ENCODE data around the gene NAALAD2.
A peak's percentile ranks its signal among the peaks of the same experiment; 100 is the strongest.
"Not testable (repeated sequence)": the region's sequence is repeated elsewhere in the genome, so short reads cannot be mapped to it uniquely, and the experiment has no call there.

The NAALAD2 gene

DNA sequence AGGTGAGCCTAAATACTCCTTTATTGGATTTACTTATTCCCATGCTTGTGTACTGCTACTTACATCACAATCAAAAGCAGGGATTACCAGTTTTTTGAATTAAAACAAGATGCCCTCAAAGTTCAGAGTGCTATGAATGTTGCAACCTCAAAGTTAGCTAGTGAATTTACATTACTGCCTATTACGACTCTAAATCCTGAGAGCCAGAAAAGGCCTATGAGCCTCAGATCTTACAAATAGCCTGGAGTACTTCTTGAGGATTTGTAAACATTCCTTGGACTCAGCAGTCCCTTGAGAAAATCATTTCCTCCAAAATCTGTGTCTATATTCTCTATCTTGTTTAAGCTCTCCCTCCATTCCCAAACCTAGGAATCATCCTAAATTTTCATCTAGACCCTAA, 62.9 kb downstream of the NAALAD2 start:
- no peak for DNase-seq

DNA sequence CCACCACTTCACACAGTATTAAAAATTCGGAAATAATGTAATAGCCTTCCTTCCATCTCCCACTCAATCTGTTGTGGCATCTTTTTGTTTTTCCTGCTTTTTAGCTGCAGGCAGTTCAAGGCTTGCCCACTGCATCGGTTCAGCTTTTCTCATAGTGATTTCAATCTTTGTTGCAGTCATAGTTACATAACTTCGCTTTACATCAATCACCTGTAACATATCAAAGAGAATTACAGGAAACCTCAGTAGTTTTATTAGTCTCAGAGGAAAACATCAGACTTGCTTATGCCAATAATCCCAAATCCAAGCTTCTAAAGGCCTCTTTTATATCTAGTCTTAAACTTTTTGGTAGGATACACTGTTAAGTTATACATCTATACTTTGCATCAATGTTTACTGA, 67.9 kb downstream of the NAALAD2 start:
- no peak for DNase-seq

DNA sequence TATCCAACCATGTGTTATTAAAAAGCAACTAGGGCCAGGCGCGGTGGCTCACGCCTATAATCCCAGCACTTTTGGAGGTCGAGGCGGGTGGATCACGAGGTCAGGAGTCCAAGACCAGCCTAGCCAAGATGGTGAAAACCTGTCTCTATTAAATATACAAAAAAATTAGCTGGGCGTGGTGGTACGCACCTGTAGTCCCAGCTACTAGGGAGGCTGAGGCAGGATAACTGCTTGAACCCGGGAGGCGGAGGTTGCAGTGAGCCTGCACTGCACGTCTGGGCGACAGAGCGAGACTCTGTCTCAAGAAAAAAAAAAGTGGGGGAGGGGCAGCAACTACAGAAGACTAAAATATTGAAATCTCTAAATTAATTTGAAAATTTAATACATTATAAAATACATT, 69.9 kb downstream of the NAALAD2 start:
- no peak for DNase-seq

DNA sequence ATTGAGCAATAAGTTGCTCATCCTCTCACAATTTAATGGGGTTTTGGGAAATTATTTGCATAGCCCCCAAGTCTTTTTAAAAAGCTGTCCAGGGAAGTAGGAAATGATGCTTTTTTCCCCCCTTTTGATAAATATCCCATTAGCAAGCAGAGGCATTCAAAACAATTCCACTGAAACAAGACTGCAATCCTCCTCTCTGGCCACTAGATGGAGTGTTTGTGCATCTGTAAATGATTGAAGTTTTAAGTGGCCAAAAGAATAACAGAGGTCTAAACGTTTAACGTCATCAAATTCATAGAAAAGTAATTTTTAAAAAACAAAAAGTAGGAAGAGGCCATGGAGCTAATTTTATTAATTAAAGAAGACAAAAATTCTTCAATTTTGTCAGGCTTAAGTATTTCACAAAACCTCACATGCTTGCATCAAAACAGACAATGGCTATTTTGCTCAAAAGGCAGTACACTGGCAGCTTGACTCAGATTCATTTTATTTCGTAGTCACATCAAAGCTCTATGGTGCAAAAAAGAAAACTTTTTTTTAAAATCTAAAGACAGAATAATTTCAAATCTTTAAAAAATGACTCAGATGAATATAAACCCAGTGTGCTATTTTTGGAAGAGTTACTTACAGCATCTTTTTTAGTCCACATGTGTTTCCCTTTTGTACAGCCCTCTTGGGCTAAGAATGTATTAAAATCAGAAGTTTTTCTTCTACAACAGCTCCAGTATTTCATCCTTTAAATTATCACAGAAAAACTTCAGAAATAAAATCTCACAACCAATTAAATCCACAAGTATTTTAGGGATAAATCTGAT, 70.6 kb downstream of the NAALAD2 start:
- DNase-seq = no peak

DNA sequence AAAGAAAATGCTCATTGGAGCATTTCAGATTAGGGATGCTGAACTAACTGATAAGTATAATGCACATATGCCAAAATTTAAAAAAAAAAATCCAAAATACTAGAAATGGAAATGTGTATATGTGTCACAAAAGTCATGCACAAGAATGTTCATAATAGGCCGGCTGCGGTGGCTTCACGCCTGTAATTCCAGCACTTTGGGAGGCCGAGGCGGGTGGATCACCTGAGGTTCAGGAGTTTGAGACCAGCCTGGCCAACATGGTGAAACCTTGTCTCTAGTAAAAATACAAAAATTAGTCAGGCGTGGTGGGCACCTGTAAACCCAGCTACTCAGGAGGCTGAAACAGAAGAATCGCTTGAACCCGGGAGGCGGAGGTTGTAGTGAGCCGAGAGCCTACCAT, 73.5 kb downstream of the NAALAD2 start:
- DNase-seq = not testable (repeated sequence)

DNA sequence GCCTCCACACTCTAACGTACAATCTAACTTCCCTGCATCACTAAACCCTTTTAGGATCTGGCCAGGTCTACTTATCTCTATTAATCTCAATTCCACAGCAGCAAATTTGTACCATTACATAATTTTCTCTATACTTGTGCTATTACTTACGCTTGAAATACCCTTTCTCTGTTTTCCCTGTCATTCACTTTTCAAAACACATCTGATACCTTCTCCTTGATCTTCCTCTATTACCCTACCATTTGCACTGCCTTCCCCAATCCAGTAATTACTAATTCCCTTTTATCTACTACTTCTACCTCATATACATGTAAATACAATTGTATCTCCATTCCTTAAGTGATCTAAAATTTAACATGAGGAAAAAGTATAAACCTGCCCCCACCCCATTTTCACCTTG, 74.4 kb downstream of the NAALAD2 start:
- no peak for DNase-seq

DNA sequence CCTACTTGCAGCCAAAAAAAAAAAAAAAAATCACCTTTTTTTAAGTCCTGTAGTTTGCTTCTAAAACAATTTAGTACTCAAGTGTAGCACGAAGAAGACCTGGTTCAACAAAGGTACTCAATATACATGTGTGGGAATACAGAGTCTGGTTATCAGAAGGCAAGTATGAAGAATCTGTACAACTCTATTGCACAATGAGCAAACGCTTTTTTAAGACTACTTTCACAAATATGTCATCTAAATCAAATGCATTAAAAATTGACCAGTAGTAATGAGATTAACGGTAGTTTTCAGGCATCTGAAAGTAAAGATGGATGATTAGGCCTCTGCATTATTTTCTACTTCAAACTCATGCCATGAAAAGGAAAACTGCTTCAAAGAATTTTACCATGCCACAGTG, 78.9 kb downstream of the NAALAD2 start:
- DNase-seq = no peak

DNA sequence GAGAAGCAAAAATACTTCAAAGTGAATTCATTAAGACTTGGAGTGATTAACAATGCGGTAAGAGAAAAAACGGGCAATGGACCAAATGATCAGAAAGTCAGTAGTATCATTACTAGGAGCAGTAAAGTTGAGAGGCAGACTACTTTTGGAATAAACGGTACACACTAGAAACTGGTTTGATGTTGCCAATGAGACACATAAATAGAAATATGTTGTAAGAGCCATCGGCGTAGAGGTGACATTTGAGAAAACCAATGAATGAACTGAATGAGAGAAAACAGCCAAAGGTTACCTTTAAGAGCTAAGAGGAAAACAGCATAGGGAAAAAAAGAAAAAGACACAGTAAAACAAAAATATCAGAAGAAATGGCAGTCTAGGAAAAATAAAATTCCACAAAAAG, 82.1 kb downstream of the NAALAD2 start:
- DNase-seq = no peak

DNA sequence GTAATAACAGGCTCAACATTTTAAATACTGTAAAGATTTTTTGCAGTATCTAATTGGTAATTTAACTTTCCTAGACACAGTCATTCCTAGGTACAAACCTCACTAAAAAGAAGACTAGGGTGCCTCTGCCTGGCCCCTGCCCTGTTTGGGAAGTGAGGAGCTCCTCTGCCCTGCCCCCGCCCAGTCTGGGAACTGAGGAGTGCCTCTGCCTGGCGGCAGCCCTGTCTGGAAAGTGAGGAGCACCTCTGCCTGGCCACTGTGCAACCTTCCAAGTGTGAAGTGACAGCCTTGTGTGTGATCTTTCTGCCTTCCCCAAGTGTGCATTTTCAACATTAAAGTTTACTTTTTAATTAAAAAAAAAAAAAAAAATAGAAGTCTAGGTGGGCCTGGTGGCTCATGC, 84.1 kb downstream of the NAALAD2 start:
- DNase-seq = no peak

DNA sequence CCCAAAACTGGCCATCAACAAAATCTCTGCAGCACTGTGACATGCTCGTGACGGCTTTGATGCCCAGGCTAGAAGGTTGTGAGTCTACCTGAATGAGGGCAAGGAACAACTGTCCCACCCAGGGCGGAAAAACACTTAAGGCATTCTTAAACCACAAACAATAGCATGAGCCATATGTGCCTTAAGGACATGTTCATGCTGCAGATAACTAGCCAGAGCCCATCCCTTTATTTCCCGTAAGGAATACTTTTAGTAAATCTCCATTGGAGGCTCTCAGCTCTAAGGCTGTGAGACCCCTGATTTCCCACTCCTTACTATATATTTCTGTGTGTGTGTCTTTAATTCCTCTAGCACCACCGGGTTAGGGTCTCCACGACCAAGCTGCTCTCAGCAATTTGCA, 85.0 kb downstream of the NAALAD2 start:
- no peak for DNase-seq

DNA sequence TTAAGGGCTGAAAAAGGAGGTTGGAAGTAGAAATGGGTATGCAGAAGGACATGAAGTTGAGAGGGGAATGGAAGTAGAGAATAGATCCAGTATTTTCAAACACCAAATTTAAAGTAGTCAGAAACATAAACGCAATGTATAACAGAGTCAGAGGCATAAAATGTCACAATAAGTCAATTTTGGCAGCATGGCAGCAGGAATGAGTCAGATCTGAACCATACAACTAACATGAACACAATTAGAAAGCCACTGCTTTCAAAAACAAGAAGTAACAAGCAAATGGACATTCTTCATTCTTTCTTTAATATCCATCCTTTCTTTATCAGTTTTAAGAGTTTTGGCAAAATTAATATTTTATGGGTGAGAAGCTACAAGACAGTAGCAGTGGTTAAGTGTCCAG, 85.9 kb downstream of the NAALAD2 start:
- no peak for DNase-seq

DNA sequence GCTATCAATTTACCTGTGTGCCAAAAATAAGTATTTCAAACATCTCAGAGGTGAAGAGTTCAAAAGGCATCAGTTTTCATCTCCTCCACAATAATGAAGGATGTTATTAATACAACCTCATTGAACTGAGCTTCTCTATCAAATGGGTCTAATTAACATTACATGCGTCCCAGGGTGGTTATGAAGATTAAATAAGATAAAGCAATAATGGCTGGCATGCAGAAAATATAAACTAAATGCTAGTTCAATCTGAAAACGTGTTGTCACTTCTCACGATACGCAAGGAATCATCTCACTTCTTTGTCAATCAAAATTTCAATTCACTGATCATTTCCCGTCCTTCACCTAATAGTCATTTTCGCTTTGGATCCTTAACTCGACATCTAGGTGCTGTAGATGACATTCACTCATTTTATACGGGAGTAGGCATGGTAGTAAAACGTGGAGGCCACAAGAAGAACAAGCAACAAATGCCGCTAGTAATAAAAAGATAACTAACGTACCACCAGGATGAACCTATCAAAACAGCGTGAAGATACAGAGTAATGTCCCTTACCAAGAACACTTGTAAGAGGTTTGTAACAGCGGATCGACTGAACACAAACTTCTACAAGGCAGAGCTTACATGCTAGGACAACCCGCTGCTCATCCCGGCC, 87.5 kb downstream of the NAALAD2 start:
- no peak for DNase-seq

DNA sequence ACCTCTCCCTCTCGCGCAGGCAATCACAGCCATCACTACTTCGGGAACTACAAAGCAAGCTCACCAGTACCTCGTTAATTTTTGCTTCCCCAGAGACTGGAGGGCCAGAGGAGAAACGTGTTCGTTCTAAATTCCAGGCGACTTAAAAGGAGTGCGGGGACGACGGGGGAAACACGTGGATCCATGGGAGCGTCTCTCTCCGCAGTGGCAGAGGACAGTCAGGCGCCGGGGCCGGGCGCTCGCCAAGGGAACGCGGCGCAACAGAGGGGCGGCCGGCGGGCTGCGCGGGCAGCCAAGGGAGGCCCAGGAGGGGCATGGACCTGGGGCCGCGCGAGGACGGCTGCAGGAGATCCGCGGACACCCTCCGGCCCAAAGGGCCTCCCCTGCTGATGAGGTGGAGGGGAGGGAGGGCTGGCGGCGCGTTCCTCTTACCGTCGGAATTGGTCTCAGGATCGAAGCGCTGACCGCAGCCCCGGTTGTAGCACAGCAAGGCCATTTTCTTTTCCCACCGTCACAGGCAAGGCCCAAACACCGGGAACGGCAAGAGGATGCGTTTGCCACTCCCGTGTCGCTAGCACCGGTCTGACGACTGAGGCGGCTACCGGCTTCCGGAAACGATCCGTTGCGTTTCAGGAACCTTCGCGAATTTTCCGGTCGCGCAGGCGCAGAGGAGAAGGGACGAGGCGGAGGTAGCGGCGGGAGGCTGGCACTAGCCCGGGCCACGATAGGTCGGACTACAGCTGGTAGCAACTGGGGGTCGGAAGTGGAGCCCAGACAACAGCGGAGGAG, 88.2 kb downstream of the NAALAD2 start, which contains the start of gene CHORDC1:
TSS of gene CHORDC1 (minus strand) at position 591 of the 789 bp plus-strand sequence. CDS start at position 496, 95 bp downstream.
- peak; percentile 94 for DNase-seq

DNA sequence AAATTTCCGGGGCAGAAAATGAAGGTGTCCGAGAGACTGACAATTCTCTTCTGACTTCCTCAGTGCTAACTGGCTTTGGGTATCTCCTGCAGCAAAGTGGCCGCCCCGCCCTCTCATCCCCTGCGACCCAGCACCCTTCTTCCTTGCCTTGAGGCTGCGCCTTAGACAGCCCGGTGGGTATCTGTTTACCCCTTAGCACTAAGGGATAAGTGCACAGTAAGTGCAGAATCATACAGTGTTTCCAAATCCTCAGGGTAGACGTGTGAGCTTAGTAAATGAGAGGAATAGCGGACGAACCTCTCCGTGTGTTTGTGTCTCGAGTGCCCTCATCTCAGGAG, 88.8 kb downstream of the NAALAD2 start:
- DNase-seq = no peak

DNA sequence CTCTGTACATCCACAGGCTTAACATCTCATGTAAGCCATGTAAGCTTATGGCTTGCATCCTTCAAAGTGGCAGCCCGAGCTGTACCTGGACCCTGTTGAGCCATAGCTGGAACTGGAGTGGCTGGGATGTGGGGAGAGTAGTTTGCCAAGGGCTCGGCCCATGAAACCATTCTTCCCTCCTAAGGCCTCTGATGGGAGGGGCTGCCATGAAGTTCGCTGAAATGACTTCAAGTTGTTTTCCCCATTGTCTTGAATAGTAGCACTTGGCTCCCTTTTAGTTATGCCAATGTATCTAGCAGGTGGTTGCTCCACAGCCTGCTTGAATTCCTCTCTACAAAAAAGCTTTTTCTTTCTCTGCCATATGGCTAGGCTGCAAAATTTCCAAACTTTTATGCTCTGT, 93.6 kb downstream of the NAALAD2 start:
- DNase-seq = no peak

DNA sequence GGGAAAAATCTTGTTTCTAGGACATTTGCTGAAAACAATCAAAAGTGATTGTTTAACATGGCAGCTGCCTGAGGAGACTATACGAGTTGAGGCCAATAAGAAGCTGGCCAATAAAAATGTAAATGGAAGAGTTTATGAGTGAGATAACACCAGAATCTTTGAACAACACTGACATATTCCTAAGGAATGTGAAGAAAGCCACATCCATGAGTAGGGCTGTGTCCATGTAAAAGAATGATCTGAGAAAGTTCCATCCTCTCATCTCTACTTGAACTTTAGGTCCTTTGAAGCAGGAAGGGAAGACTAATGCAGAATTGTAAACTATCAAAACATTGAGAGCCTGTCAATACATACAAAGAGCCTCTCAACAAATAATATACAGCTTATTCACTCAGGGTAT, 95.3 kb downstream of the NAALAD2 start:
- no peak for DNase-seq

DNA sequence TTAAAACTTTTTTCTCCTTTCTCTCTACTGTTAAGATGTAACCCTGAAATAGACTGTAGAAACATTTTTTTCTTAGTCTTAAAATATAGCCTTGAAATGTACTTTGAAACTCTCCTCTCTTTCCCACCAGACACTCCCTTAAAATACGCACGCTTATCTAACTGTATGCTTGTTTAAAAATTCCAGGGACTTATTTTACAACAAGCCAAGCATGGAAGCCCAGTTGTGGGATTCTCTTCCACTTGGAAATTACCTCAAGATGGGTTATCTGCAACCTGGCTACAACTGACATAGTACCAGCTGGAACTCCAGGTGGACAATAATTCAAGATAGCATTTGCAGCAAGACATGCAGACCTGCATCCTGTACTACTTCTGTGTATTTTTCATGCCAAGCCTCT, 100.5 kb downstream of the NAALAD2 start:
- DNase-seq = no peak

DNA sequence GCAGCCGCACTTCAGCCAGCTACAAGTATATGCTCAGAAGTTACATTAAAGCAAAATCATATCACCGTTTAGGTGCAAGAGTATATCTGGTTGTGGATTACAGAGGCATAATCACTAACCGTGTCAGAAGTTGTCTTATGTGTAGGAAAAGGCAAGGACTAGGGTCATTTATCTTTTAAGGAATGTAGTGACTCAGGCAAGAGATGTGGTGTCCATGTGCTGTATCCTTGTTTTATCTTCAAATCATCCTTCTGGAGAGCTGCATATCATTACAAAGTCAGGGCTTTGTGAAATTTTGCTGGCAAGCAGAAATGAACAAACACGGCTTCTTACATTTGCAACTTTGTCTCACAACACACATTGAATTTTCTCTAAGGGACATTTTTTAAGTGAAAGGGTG, 101.1 kb downstream of the NAALAD2 start:
- DNase-seq = no peak

DNA sequence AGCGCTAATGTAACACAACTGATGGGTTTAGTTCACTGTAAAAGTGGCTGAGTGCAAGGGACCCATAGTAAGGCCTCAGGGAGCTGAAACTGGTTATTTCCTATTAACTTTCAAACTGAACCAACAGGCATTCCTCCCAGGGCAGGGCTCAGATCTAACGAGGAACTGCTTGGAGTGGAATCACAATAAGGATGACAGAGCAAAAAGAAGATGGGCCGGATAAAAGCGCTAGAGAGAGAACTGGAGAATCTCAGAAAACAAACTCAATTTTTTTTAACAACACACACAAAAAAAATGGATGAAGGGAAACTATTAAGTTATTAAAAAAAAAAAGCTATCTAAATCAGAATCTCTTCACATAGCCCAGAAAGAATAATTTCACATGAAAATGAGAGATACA, 102.5 kb downstream of the NAALAD2 start:
- DNase-seq = no peak

DNA sequence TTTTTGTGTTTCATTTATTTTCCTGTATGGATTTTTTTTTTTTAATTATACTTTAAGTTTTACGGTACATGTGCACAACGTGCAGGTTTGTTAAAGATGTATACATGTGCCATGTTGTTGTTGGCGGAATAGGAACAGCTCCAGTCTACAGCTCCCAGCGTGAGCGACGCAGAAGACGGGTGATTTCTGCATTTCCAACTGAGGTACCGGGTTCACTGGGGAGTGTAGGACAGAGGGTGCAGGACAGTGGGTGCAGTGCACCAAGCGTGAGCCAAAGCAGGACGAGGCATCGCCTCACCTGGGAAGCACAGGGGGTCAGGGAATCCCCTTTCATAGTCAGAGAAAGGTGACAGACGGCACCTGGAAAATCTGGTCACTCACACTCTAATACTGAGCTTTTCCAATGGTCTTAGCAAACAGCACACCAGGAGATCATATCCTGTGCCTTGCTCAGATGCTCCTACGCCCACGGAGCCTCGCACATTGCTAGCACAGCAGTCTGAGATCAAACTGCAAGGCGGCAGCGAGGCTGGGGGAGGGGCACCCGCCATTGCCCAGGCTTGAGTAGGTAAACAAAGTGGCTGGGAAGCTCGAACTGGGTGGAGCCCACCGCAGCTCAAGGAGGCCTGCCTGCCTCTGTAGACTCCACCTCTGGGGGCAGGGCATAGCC, 105.6 kb downstream of the NAALAD2 start:
- peak; percentile 37 for DNase-seq

DNA sequence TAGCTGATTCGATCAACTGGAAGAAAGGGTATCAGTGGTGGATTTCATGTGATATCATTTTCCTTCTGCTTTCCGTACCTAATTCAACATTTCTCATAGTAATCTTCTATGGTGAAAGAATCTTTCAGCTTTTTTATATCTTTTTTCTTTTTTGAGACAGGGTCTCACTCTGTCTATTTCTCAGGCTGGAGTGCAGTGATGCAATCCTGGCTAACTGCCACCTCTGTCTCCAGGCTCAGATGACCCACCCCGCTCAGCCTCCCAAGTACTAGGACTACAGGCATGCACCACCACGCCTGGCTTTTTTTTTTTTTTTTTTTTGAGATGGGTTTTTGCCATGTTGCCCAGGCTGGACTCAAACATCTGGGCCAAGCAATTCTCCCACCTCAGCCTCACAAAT, 107.0 kb downstream of the NAALAD2 start:
- DNase-seq = no peak

All from stimulated activated CD4-positive, alpha-beta T cell treated with anti-CD3 and anti-CD28 coated beads, Interleukin-4, amount 100 ng/mL, for 1 hour (primary cell).